AG10803 (cell line): ENCODE results near the gene SPOCD1.
A peak's percentile ranks its signal among the peaks of the same experiment; 100 is the strongest.

ENCODE experiments used
- DNase-seq: peaks from one replicate; pipeline ENCODE4 v3.0.0; 2010; ENCODE audit warnings: low read depth
- H3K4me3 ChIP-seq: 2 replicates; pipeline ENCODE4 v1.5.1; 2011; ENCODE audit warnings: mild to moderate bottlenecking, low read length, control low read depth
- CTCF ChIP-seq: conservative IDR thresholded peaks from 2 replicates; pipeline ENCODE4 v1.5.1; 2011; ENCODE audit warnings: mild to moderate bottlenecking, low read length, control low read depth, inconsistent platforms

Gene SPOCD1

GRCh38 chr1:31809698-31810097, 6.1 kb downstream of the SPOCD1 start:
- H3K4me3 ChIP-seq: no peak overlapping the region

GRCh38 chr1:31807273-31808048, 8.4 kb downstream of the SPOCD1 start:
- TF ChIP-seq CTCF: no peak
- no peak for DNase-seq
- no peak overlapping the region for H3K4me3 ChIP-seq

More at GRCh38 chr1:31809698-31810097, 6.1 kb downstream of the SPOCD1 start:
- DNase-seq: no peak
- no peak for TF ChIP-seq CTCF

- TF ChIP-seq CTCF: no peak
- no peak overlapping the region for H3K4me3 ChIP-seq
- DNase-seq: no peak
Observed at GRCh38 chr1:31805318-31805717, 10.5 kb downstream of the SPOCD1 start.

GRCh38 chr1:31804098-31804497, 11.7 kb downstream of the SPOCD1 start:
- no peak for TF ChIP-seq CTCF
- no peak for DNase-seq
- no peak overlapping the region for H3K4me3 ChIP-seq

- TF ChIP-seq CTCF: no peak
- no peak for DNase-seq
- no peak overlapping the region for H3K4me3 ChIP-seq
Observed at GRCh38 chr1:31803610-31804009, 12.2 kb downstream of the SPOCD1 start.

GRCh38 chr1:31802190-31803150, 13.4 kb downstream of the SPOCD1 start:
- peak; percentile 39 for DNase-seq
- H3K4me3 ChIP-seq: peak overlapping the region; percentile 43
- 0 out of 2 replicates have a peak, but pooled peaks have one; percentile 5 for TF ChIP-seq CTCF
